Activated B cell treated with CpG ODN at 0.5 μM for 24 hours (primary cell): ENCODE data around the gene TRIM15. TPM values are rescaled to one million over a fixed set of nuclear protein-coding genes. Genes with fewer than 3 reads are reported as not detected.

ENCODE experiments used
- ATAC-seq: fragments of 200-7000 bp; cut with Tn5 transposase; one replicate; pipeline ENCODE4 v1.10.0; 2021; ENCODE audit warnings: low read depth, mild to moderate bottlenecking, moderate library complexity
- CTCF ChIA-PET: fragments of 350-600 bp; sonication (Branson Sonifier 250); formaldehyde crosslinking; loops from one replicate; lab custom pipeline; 2021; ENCODE audit warnings: antibody characterized with exemption; lab: Charles Lee
- POLR2A ChIA-PET: fragments of 350-600 bp; sonication (Branson Sonifier 250); formaldehyde crosslinking; loops from one replicate; lab custom pipeline; 2021; ENCODE audit warnings: antibody characterized with exemption; lab: Charles Lee
- DNase-seq: peaks from one replicate; pipeline ENCODE4 v3.0.0; 2022
- H3K27ac Mint-ChIP-seq: one replicate; pipeline ENCODE4 v1.8.0; 2020; ENCODE audit warnings: mixed read lengths
- H3K27me3 Mint-ChIP-seq: one replicate; pipeline ENCODE4 v1.8.0; 2021; ENCODE audit warnings: mixed read lengths
- H3K36me3 Mint-ChIP-seq: one replicate; pipeline ENCODE4 v1.8.0; 2021; ENCODE audit warnings: low read depth, mixed read lengths
- H3K4me1 Mint-ChIP-seq: one replicate; pipeline ENCODE4 v1.8.0; 2021; ENCODE audit warnings: mixed read lengths
- H3K4me3 Mint-ChIP-seq: one replicate; pipeline ENCODE4 v1.8.0; 2020; ENCODE audit warnings: mild to moderate bottlenecking, mixed read lengths
- H3K9me3 Mint-ChIP-seq: one replicate; pipeline ENCODE4 v1.8.0; 2020; ENCODE audit warnings: mixed read lengths
- CTCF ChIP-seq: fragments of 200-600 bp; IDR thresholded peaks from one replicate; pipeline ENCODE4 v1.8.0; 2022; ENCODE audit warnings: antibody characterized with exemption, mild to moderate bottlenecking
- intact Hi-C: fragments of 100-400 bp; cut with micrococcal nuclease; formaldehyde crosslinking; loops from one replicate; pipeline ENCODE4 v1.15.1; 2024
- total RNA-seq: library from RNA; stranded (reverse); gene quantifications from 2 replicates; pipeline ENCODE4 v1.2.3, GENCODE V29; 2022

The TRIM15 gene
- total RNA-seq, 1 donor from 2014 or later, result not detected

DNA sequence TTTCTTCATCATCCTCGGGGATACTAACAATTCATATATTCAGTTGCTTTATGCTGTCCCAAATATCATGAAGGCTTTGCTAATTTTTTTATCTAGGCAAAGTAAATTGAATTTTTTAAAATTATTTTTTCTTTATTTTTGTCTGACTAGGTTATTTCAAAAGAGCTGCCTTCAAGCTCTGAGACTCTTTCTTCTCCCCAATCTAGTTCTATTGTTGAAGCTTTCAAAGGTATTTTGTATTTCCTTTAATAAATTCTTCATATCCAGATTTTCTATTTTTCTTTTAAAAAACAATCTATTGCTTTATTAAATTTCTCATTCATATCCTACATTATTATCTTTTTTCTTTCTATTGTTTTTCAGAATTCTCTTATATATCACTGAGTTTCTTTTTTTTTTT is 16.8 kb downstream of the TRIM15 start:
- DNase-seq, result no peak
- Mint-ChIP-seq H3K27ac (no peak overlapping the region), H3K27me3 (peaks cover 32% of the 10 kb centered on the region), H3K4me3 (no peak overlapping the region), H3K9me3 (peaks cover 8% of the 10 kb centered on the region), H3K36me3 (peaks cover 11% of the 10 kb centered on the region), H3K4me1 (no peaks in the 10 kb centered on the region)
- no peak for ATAC-seq
- CTCF ChIA-PET, result no interaction called here
- POLR2A ChIA-PET, result interaction anchor here (0.7 kb wide), 1 partner anchor 1314 kb away, joined by 12 read pairs; no protein-coding TSS in a partner anchor
- no peak for TF ChIP-seq CTCF
- intact Hi-C loops, result no loop called here

DNA sequence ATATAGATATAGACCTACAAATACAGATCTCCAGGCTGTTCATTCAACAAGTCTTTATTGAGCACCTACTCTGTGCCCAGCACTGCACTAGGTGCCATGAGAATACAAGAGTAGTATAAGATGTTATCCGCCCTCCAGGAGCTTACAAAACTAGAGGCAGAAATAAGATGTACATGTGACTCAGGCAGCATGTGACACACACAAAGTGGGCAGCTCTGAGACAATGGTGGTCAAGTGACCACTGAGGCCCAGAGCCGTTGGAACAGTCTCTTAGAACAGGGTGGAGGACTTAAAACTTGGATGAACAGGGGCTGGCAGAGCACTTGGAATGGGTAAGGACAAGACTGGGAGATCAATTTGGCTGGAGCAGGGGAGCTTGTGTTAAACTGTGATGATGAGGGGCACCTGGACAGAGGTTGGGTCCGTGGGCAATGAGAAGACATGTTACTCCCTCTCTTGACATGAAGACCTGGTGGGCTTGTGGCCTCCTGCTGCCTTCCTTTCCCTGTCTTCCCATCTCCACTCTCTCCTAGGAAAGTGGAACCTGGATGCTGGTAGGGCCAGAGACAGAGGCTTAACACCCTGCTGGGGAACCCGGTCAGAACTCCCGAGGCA is 21.2 kb downstream of the TRIM15 start:
- no peaks in the 10 kb centered on the region for H3K27me3 Mint-ChIP-seq
- no peaks in the 10 kb centered on the region for H3K4me1 Mint-ChIP-seq
- CTCF ChIA-PET, result no interaction called here
- DNase-seq (no peak), ATAC-seq (no peak)
- TF ChIP-seq CTCF, result no peak
- no peak overlapping the region for H3K4me3 Mint-ChIP-seq
- H3K9me3 Mint-ChIP-seq, result no peaks in the 10 kb centered on the region
- POLR2A ChIA-PET, result no interaction called here
- peaks cover 50% of the 10 kb centered on the region for H3K36me3 Mint-ChIP-seq
- H3K27ac Mint-ChIP-seq, result no peak overlapping the region
- intact Hi-C loops, result no loop called here

DNA sequence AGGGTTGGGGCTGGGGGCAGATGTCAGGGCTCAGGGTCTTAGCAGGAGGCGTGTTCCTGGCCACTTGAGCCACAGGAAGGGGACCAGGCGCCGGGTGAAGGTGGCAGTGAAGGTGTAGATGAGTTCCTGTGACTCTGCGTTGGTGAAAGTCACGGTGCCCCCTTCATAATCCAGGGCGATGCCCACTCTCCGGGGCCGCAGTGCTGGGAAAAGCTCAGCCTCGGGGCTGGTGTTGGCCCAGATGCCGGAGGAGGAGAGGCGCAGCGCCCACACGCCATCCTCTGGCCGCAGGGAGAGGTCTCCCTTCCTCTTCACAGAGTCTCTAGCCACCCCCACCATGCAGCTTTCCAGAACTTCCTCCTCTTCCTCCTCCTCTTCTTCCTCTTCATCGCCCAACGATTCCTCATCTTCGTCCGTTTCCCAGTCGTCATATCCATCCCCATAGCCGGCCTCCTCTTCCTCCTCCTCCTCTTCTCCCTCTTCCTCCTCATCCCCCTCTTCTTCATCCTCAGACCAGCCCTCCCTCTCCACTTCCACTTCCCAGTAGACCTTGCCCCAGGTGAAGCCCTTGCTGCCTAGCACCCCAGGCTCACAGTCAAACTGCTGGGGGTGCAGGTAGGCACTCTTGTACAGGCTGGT is 22.6 kb downstream of the TRIM15 start:
- Mint-ChIP-seq H3K4me3 (no peak overlapping the region), H3K4me1 (no peaks in the 10 kb centered on the region), H3K27me3 (no peaks in the 10 kb centered on the region), H3K36me3 (peaks cover 65% of the 10 kb centered on the region), H3K27ac (no peak overlapping the region), H3K9me3 (no peaks in the 10 kb centered on the region)
- intact Hi-C loops, result no loop called here
- DNase-seq, result no peak
- no peak for TF ChIP-seq CTCF
- ChIA-PET POLR2A (no interaction called here), CTCF (no interaction called here)
- ATAC-seq, result no peak

DNA sequence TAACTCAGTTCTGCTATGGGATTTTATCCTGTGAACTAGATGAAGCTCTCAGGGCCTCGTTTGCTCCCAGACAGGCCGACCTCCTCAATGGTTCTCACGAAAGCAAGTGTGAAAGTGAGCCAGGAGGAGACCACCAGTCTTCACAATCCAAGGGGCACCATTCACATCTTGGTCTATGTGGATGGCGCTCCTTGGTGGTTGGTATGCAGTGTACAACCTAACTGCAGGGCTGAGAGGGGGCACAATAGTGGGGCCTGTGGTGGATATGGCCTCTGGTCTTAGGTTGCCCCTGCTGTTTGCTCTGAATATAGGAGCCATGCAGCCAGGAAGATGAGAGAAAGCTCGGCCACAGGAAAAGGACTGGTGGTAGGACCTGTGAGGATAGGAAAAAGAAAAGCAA is 25.2 kb downstream of the TRIM15 start:
- ChIA-PET POLR2A (no interaction called here), CTCF (no interaction called here)
- intact Hi-C loops, result no loop called here
- H3K4me1 Mint-ChIP-seq, result no peaks in the 10 kb centered on the region
- H3K27ac Mint-ChIP-seq, result no peak overlapping the region
- peaks cover 83% of the 10 kb centered on the region for H3K36me3 Mint-ChIP-seq
- H3K9me3 Mint-ChIP-seq, result no peaks in the 10 kb centered on the region
- no peak for TF ChIP-seq CTCF
- H3K4me3 Mint-ChIP-seq, result no peak overlapping the region
- ATAC-seq, result no peak
- DNase-seq, result no peak
- no peaks in the 10 kb centered on the region for H3K27me3 Mint-ChIP-seq

- Mint-ChIP-seq H3K4me3 (no peak overlapping the region), H3K36me3 (peaks cover 84% of the 10 kb centered on the region), H3K9me3 (no peaks in the 10 kb centered on the region), H3K27ac (no peak overlapping the region), H3K27me3 (no peaks in the 10 kb centered on the region), H3K4me1 (no peaks in the 10 kb centered on the region)
- intact Hi-C loops, result no loop called here
- POLR2A ChIA-PET, result no interaction called here
- ATAC-seq, result no peak
- no peak for TF ChIP-seq CTCF
- CTCF ChIA-PET, result interaction anchor here (0.6 kb wide), 1 partner anchor 61 kb away, joined by 3 read pairs; no protein-coding TSS in a partner anchor
- DNase-seq, result no peak
These were observed 28.7 kb downstream of the TRIM15 start for GRCh38 chr6:30192076-30192475.
